ENCODE results near the gene TPX2. TPM values are rescaled to one million over a fixed set of nuclear protein-coding genes. Genes with fewer than 3 reads are reported as not detected.
A peak's percentile ranks its signal among the peaks of the same experiment; 100 is the strongest.

The TPX2 gene
- total and polyA plus RNA-seq, 2 donors (not counting 3 experiments of a cell fraction or from before 2014, with no cell fraction given): 24.8 to 114 TPM

DNA sequence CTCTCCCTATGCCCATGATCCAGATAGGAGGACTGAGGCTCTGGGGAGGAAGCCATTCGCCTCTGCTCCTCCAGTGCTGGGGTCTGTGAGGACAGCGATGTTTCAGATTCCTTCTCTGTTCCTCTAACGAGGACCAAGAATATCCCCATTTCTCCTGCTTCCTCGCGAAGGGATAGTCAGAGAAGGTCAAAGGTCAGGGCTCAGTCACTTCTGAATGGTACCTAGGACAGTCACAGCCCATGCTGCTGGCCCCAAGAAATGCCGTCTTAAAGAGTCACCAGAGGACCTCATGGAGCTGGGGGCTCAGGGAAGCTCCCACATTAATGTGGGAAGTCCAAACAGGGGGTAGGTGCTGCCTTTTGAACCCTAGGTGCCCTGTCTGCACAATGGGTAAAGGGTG is 104.2 kb downstream of the TPX2 start:
- ChIA-PET POLR2A (no interaction called here), CTCF (interaction anchor here (1.0 to 18.2 kb wide), 5 partner anchors 9 to 188 kb away, joined by 3 to 619 read pairs (median 4); partner anchors contain the start of genes MYLK2 and PDRG1)
- FAIRE-seq (no peak), DNase-seq (ENCODE audit: low read depth, low spot score) (no peak)
- no peaks in the 10 kb centered on the region for H3K9me3 ChIP-seq (replicated peaks; ENCODE audit: control insufficient read depth, insufficient read depth, low read length)
- H3K4me3 ChIP-seq (replicated peaks in 1 of 3; ENCODE audit: insufficient read depth in 1 of 3, low read depth in 1 of 3, low read length in 3 of 3): no peak overlapping the region
- H3K9me1 ChIP-seq (replicated peaks; ENCODE audit: control insufficient read depth, extremely low read depth, insufficient read depth, low read length): no peaks in the 10 kb centered on the region
- H3K36me3 ChIP-seq (ENCODE audit: control insufficient read depth in 2 of 2, extremely low read depth in 1 of 2, insufficient read depth in 2 of 2, low read length in 2 of 2): no peaks in the 10 kb centered on the region
- no peak overlapping the region for H3K4me2 ChIP-seq (ENCODE audit: insufficient read depth, low read length)
- no peak overlapping the region for H3K9ac ChIP-seq (replicated peaks; ENCODE audit: extremely low read depth, insufficient read depth, low read length)
- H2AFZ ChIP-seq (ENCODE audit: low read depth, low read length): no peak overlapping the region
- H3K79me2 ChIP-seq (ENCODE audit: control insufficient read depth, insufficient read depth, low read length): no peaks in the 10 kb centered on the region
- no peaks in the 10 kb centered on the region for H3K27me3 ChIP-seq (ENCODE audit: control insufficient read depth in 2 of 2, insufficient read depth in 2 of 2, low read length in 2 of 2)
- no peak for TF ChIP-seq FOS (IDR thresholded peaks at IDR 0.05; ENCODE audit: borderline replicate concordance, insufficient read depth, low read length)
- no peak for TF ChIP-seq POLR2AphosphoS5 (IDR thresholded peaks at IDR 0.05; ENCODE audit: insufficient read depth, low read depth, low read length)
- no peak for TF ChIP-seq MYC (IDR thresholded peaks at IDR 0.05; ENCODE audit: low read depth, low read length)
- TF ChIP-seq JUN (IDR thresholded peaks at IDR 0.05; ENCODE audit: borderline replicate concordance, insufficient read depth, insufficient read length, low read depth): no peak
- TF ChIP-seq EZH2 (IDR thresholded peaks at IDR 0.05; ENCODE audit: borderline replicate concordance, low read depth, low read length, severe bottlenecking): no peak
- TF ChIP-seq POLR2A (IDR thresholded peaks at IDR 0.05; ENCODE audit: low read depth, low read length): no peak
- TF ChIP-seq, protein P1, sequence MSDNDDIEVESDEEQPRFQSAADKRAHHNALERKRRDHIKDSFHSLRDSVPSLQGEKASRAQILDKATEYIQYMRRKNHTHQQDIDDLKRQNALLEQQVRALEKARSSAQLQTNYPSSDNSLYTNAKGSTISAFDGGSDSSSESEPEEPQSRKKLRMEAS (IDR thresholded peaks at IDR 0.05; ENCODE audit: insufficient read depth, insufficient read length): no peak
- TF ChIP-seq, protein P2, sequence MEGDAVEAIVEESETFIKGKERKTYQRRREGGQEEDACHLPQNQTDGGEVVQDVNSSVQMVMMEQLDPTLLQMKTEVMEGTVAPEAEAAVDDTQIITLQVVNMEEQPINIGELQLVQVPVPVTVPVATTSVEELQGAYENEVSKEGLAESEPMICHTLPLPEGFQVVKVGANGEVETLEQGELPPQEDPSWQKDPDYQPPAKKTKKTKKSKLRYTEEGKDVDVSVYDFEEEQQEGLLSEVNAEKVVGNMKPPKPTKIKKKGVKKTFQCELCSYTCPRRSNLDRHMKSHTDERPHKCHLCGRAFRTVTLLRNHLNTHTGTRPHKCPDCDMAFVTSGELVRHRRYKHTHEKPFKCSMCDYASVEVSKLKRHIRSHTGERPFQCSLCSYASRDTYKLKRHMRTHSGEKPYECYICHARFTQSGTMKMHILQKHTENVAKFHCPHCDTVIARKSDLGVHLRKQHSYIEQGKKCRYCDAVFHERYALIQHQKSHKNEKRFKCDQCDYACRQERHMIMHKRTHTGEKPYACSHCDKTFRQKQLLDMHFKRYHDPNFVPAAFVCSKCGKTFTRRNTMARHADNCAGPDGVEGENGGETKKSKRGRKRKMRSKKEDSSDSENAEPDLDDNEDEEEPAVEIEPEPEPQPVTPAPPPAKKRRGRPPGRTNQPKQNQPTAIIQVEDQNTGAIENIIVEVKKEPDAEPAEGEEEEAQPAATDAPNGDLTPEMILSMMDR (IDR thresholded peaks at IDR 0.05; ENCODE audit: extremely low read depth in 1 of 2, insufficient read depth in 1 of 2, low read depth in 1 of 2, low read length in 2 of 2): no peak
- TF ChIP-seq GATA2 (IDR thresholded peaks at IDR 0.05; ENCODE audit: insufficient read depth, insufficient read length, low read depth, low read length): no peak
- intact Hi-C loops (cut with micrococcal nuclease): no loop called here
- H3K4me1 ChIP-seq (ENCODE audit: control insufficient read depth, extremely low read depth, insufficient read depth, low read length): peaks cover 27% of the 10 kb centered on the region
- dilution Hi-C loops (cut with MboI; ENCODE audit: extremely low pct_ligation_motif_present, low sequenced_read_pairs): no loop called here
- peak overlapping the region; percentile 64 for H3K27ac ChIP-seq (ENCODE audit: insufficient read depth, low read depth, low read length)
- BruUV-seq (replicated peaks): no TSS peak
- H4K20me1 ChIP-seq (replicated peaks; ENCODE audit: control insufficient read depth, extremely low read depth, insufficient read depth, low read length): no peaks in the 10 kb centered on the region

Measured in endothelial cell of umbilical vein (primary cell).